ENCODE measurements around the gene LRTM1. TPM values are rescaled to one million over a fixed set of nuclear protein-coding genes. Genes with fewer than 3 reads are reported as not detected.

Gene LRTM1
- total RNA-seq, 1 donor: not detected

DNA sequence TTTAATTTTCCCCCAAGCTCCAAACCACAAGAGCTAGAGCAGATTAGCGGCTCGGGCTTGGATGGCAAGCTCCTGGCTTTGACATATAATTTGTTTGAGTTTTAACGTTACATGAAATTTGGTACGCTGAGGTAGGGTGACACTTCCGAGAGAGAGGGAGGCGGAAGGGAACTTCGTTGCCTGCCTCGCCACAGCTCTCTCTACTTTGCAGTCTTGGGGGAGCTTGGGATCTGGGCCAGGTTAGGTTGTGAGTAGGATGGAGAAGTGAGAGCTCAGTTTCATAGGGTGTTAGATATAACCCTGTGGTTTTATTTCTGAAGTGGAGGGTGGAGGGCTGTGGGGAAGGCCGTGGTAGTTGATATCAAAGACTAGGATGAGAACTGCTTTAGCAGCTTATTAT, 39.7 kb downstream of the LRTM1 start:
- H3K4me2 ChIP-seq (ENCODE audit: insufficient read depth, low read length): no peak overlapping the region
- no peaks in the 10 kb centered on the region for H3K9me3 ChIP-seq (ENCODE audit: low read depth, low read length)
- no peaks in the 10 kb centered on the region for H3K27me3 ChIP-seq (ENCODE audit: insufficient read depth, low read length)
- no peak for DNase-seq (ENCODE audit: insufficient read length, low spot score, missing footprints)
- TF ChIP-seq CTCF (IDR thresholded peaks at IDR 0.05; ENCODE audit: extremely low read depth, low read depth, low read length): no peak
- H3K36me3 ChIP-seq (ENCODE audit: insufficient read depth, low read length): no peaks in the 10 kb centered on the region
- peaks cover 19% of the 10 kb centered on the region for H3K4me1 ChIP-seq (ENCODE audit: insufficient read depth, low read length)
- H4K20me1 ChIP-seq (ENCODE audit: insufficient read depth, low read length): no peaks in the 10 kb centered on the region
- no peaks in the 10 kb centered on the region for H3K79me2 ChIP-seq (ENCODE audit: insufficient read depth, low read length)
- H2AFZ ChIP-seq (ENCODE audit: low read length): no peak overlapping the region
- H3K4me3 ChIP-seq (ENCODE audit: insufficient read depth, low read length): no peak overlapping the region
- no peak overlapping the region for H3K27ac ChIP-seq (ENCODE audit: low read depth, low read length)

DNA sequence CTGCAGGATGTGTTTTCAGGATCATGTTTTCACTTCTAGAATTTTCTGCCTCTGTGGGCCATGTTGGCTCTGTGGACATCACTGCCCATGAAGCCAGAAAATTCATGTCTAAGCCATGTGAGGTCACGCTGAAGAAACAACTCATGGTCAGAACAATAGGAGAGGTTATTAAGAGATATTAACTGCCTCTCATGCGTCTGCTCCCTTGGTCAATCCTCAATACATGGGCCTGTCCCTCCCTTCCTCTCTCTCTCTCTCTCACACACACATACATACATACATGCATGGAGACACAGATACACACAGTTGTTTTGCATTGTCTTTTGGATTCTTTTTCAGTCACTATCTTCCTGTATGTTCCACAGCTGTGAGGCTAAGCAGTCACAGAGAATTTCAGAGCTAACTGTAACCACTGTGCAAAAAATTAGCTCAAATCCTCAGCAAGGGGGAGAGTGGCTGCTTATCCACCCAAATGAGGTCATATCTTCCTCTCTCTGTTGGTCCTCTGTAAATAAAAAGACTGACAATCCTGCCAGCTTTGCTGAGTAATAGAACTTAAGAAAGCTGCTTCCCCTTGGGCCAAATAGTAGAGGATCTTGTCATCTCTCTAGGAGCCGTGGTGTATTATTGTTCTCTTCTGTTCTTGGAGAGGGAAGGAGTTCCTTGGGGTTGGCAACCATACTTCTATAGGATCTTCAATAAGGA, 45.6 kb downstream of the LRTM1 start:
- Histone ChIP-seq H2AFZ (ENCODE audit: low read length) (peak overlapping the region; percentile 49), H3K36me3 (ENCODE audit: insufficient read depth, low read length) (no peaks in the 10 kb centered on the region), H3K79me2 (ENCODE audit: insufficient read depth, low read length) (no peaks in the 10 kb centered on the region), H3K4me1 (ENCODE audit: insufficient read depth, low read length) (peaks cover 27% of the 10 kb centered on the region), H3K4me2 (ENCODE audit: insufficient read depth, low read length) (peak overlapping the region; percentile 29), H4K20me1 (ENCODE audit: insufficient read depth, low read length) (no peaks in the 10 kb centered on the region), H3K4me3 (ENCODE audit: insufficient read depth, low read length) (no peak overlapping the region), H3K27me3 (ENCODE audit: insufficient read depth, low read length) (no peaks in the 10 kb centered on the region), H3K9me3 (ENCODE audit: low read depth, low read length) (no peaks in the 10 kb centered on the region), H3K27ac (ENCODE audit: low read depth, low read length) (peak overlapping the region; percentile 82)
- peak; percentile 76 for DNase-seq (ENCODE audit: insufficient read length, low spot score, missing footprints)
- no peak for TF ChIP-seq CTCF (IDR thresholded peaks at IDR 0.05; ENCODE audit: extremely low read depth, low read depth, low read length)

DNA sequence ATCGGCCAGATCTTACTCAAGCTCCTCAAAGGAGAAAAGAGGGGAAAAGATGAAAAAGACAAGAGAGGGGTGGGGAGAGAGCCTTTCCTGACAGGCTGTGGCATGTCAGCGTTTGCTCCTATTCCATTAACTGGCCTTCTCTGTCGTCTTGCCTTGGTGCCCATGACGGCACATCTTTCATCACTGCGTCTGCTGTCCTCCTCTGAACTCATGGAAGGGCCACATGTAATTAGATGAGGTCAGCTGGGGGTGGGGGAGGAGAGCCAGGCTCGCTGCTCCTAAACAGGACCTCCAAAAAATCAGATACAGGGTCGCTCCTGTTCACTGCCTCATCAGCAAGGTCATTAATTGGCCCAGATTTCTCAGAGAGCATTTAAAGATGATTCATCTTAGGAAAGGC, 49.7 kb downstream of the LRTM1 start:
- Histone ChIP-seq H3K4me2 (ENCODE audit: insufficient read depth, low read length) (no peak overlapping the region), H3K4me3 (ENCODE audit: insufficient read depth, low read length) (no peak overlapping the region), H3K9me3 (ENCODE audit: low read depth, low read length) (no peaks in the 10 kb centered on the region), H3K4me1 (ENCODE audit: insufficient read depth, low read length) (peaks cover 27% of the 10 kb centered on the region), H4K20me1 (ENCODE audit: insufficient read depth, low read length) (no peaks in the 10 kb centered on the region), H3K36me3 (ENCODE audit: insufficient read depth, low read length) (no peaks in the 10 kb centered on the region), H3K27me3 (ENCODE audit: insufficient read depth, low read length) (no peaks in the 10 kb centered on the region), H3K79me2 (ENCODE audit: insufficient read depth, low read length) (no peaks in the 10 kb centered on the region), H2AFZ (ENCODE audit: low read length) (peak overlapping the region; percentile 6), H3K27ac (ENCODE audit: low read depth, low read length) (no peak overlapping the region)
- no peak for TF ChIP-seq CTCF (IDR thresholded peaks at IDR 0.05; ENCODE audit: extremely low read depth, low read depth, low read length)
- no peak for DNase-seq (ENCODE audit: insufficient read length, low spot score, missing footprints)

DNA sequence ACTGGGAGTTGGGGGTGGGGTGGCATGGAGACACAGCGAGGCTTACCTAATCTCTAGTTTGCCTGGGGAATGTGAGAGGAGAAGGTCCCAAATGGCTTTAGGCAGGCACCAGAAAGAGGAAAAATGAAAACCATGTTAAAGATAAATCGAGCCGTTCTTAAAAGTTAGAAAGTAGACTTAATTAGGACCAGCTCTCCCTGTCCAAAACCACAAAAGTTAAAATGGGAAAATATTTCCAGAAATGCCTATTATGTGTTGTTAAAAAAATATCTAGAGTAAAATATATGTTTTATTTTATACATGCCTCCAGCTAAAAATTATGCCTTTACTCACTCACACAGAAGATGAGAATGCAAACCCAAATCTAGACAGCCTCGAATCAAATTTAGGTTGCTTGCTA, 50.1 kb downstream of the LRTM1 start:
- Histone ChIP-seq H3K27me3 (ENCODE audit: insufficient read depth, low read length) (no peaks in the 10 kb centered on the region), H3K27ac (ENCODE audit: low read depth, low read length) (no peak overlapping the region), H4K20me1 (ENCODE audit: insufficient read depth, low read length) (no peaks in the 10 kb centered on the region), H2AFZ (ENCODE audit: low read length) (peak overlapping the region; percentile 6), H3K4me3 (ENCODE audit: insufficient read depth, low read length) (no peak overlapping the region), H3K9me3 (ENCODE audit: low read depth, low read length) (no peaks in the 10 kb centered on the region), H3K36me3 (ENCODE audit: insufficient read depth, low read length) (no peaks in the 10 kb centered on the region), H3K79me2 (ENCODE audit: insufficient read depth, low read length) (no peaks in the 10 kb centered on the region), H3K4me1 (ENCODE audit: insufficient read depth, low read length) (peaks cover 26% of the 10 kb centered on the region), H3K4me2 (ENCODE audit: insufficient read depth, low read length) (no peak overlapping the region)
- no peak for TF ChIP-seq CTCF (IDR thresholded peaks at IDR 0.05; ENCODE audit: extremely low read depth, low read depth, low read length)
- no peak for DNase-seq (ENCODE audit: insufficient read length, low spot score, missing footprints)

Measured in osteoblast (primary cell).